GM23248 (cell line): ENCODE results near the gene WTAP.

Source experiments
- EZH2 ChIP-seq: fragments of 200-600 bp; sonication (generic); IDR thresholded peaks from 2 replicates; pipeline ENCODE4 v1.6.1; 2018; ENCODE audit warnings: antibody characterized with exemption, mild to moderate bottlenecking; ENCODE audit not compliant: insufficient read depth, poor library complexity, severe bottlenecking
- EZH2phosphoT487 ChIP-seq: fragments of 200-600 bp; sonication (generic); IDR thresholded peaks from 2 replicates; pipeline ENCODE4 v1.6.1; 2018; ENCODE audit warnings: antibody characterized with exemption, moderate library complexity, mild to moderate bottlenecking, low read depth; ENCODE audit not compliant: insufficient read depth

- no peak for TF ChIP-seq EZH2
- TF ChIP-seq EZH2phosphoT487 = no peak
Measured at GRCh38 chr6:159759645-159760044, 32.3 kb downstream of the WTAP start.
